Hepatocyte (in vitro differentiated cells): ENCODE results near the gene FBLL1.

Experiments
- CTCF ChIP-seq: fragments of 200-600 bp; sonication (generic); IDR thresholded peaks from 2 replicates; pipeline ENCODE4 v1.5.1; 2016; ENCODE audit warnings: antibody characterized with exemption, mild to moderate bottlenecking; ENCODE audit not compliant: poor library complexity
- EZH2 ChIP-seq: fragments of 200-600 bp; sonication (generic); IDR thresholded peaks from 2 replicates; pipeline ENCODE4 v1.6.1; 2016; ENCODE audit warnings: antibody characterized with exemption, mild to moderate bottlenecking, borderline replicate concordance
- EZH2phosphoT487 ChIP-seq: fragments of 200-600 bp; sonication (generic); IDR thresholded peaks from one replicate; pipeline ENCODE4 v1.6.1; 2018; ENCODE audit warnings: antibody characterized with exemption, mild to moderate bottlenecking, low read depth, moderate library complexity; ENCODE audit not compliant: unreplicated experiment, severe bottlenecking

- TF ChIP-seq CTCF, result no peak
- TF ChIP-seq EZH2phosphoT487, result no peak
- TF ChIP-seq EZH2, result no peak
Observed at GRCh38 chr5:168562279-168562678, 33.2 kb downstream of the FBLL1 start.
